ENCODE measurements around the gene POMT1. TPM values are rescaled to one million over a fixed set of nuclear protein-coding genes. Genes with fewer than 3 reads are reported as not detected.

POMT1 gene
- total and polyA plus RNA-seq, 2 of the 8 experiments (the other 6 are each of a cell fraction or from before 2014, with no cell fraction given) = 22.3 to 33.2 TPM

- TF ChIP-seq CHD7 (IDR thresholded peaks at IDR 0.05; ENCODE audit: insufficient replicate concordance, low read length) (no peak), USF2 (IDR thresholded peaks at IDR 0.05; ENCODE audit: low read length) (no peak), SIX5 (IDR thresholded peaks at IDR 0.05; ENCODE audit: low read depth, low read length) (no peak), NRF1 (IDR thresholded peaks at IDR 0.05; ENCODE audit: low read depth, low read length) (no peak), SP2 (IDR thresholded peaks at IDR 0.05; ENCODE audit: low read length) (no peak), RFX5 (IDR thresholded peaks at IDR 0.05; ENCODE audit: borderline replicate concordance, low read depth, low read length) (no peak), ATF3 (IDR thresholded peaks at IDR 0.05; ENCODE audit: insufficient read depth, low read depth, low read length) (no peak), CREB1 (IDR thresholded peaks at IDR 0.05) (no peak), GABPA (IDR thresholded peaks at IDR 0.05; ENCODE audit: borderline replicate concordance, insufficient read depth, low read length) (no peak)
These were observed 35.3 kb upstream of the POMT1 start (continued) for GRCh38 chr9:131467214-131467935.
